RWPE2 (cell line): ENCODE measurements around the gene SALL3.

ENCODE experiments used
- ATAC-seq: fragments of 200-7000 bp; cut with Tn5 transposase; 3 replicates; pipeline ENCODE4 v1.9.1; 2021; ENCODE audit warnings: low read depth
- DNase-seq: peaks from one replicate; pipeline ENCODE4 v3.0.0-alpha.2; 2020; ENCODE audit warnings: low spot score
- H3K27ac ChIP-seq: fragments of 450-650 bp; 2 replicates; pipeline ENCODE4 v1.5.1; 2017; ENCODE audit warnings: mild to moderate bottlenecking; ENCODE audit not compliant: poor library complexity, severe bottlenecking
- H3K27me3 ChIP-seq: fragments of 250-450 bp; sonication (Bioruptor Pico); 2 replicates; pipeline ENCODE4 v1.5.1; 2021; ENCODE audit warnings: mild to moderate bottlenecking, moderate library complexity; ENCODE audit not compliant: insufficient read depth, poor library complexity, severe bottlenecking
- H3K36me3 ChIP-seq: fragments of 250-450 bp; sonication (Bioruptor Pico); 2 replicates; pipeline ENCODE4 v1.5.1; 2020; ENCODE audit warnings: low read depth, mild to moderate bottlenecking, moderate library complexity
- H3K4me1 ChIP-seq: fragments of 250-450 bp; sonication (Bioruptor Pico); 2 replicates; pipeline ENCODE4 v1.5.1; 2021; ENCODE audit warnings: mild to moderate bottlenecking, moderate library complexity; ENCODE audit not compliant: insufficient read depth, poor library complexity, severe bottlenecking
- H3K4me3 ChIP-seq: fragments of 250-450 bp; sonication (Bioruptor Pico); 2 replicates; pipeline ENCODE4 v1.5.1; 2021; ENCODE audit warnings: mild to moderate bottlenecking, moderate library complexity; ENCODE audit not compliant: severe bottlenecking
- H3K9me3 ChIP-seq: fragments of 250-450 bp; sonication (Bioruptor Pico); 2 replicates; pipeline ENCODE4 v1.5.1; 2021; ENCODE audit warnings: mild to moderate bottlenecking, moderate library complexity; ENCODE audit not compliant: severe bottlenecking
- CTCF ChIP-seq: fragments of 450-650 bp; IDR thresholded peaks from one replicate; pipeline ENCODE4 v1.5.1; 2017; ENCODE audit warnings: mild to moderate bottlenecking, moderate library complexity; ENCODE audit not compliant: poor library complexity, severe bottlenecking

The SALL3 gene

GRCh38 chr18:78950386-78950785, 29.2 kb upstream of the SALL3 start:
- Histone ChIP-seq H3K27me3 (peaks cover 4% of the 10 kb centered on the region), H3K4me3 (no peak overlapping the region), H3K9me3 (no peaks in the 10 kb centered on the region), H3K4me1 (no peaks in the 10 kb centered on the region), H3K27ac (no peak overlapping the region), H3K36me3 (no peaks in the 10 kb centered on the region)
- DNase-seq (no peak), ATAC-seq (no peak)
- TF ChIP-seq CTCF = no peak

- Histone ChIP-seq H3K9me3 (no peaks in the 10 kb centered on the region), H3K4me3 (no peak overlapping the region), H3K4me1 (no peaks in the 10 kb centered on the region), H3K27ac (no peak overlapping the region), H3K36me3 (no peaks in the 10 kb centered on the region), H3K27me3 (no peaks in the 10 kb centered on the region)
- TF ChIP-seq CTCF = no peak
- DNase-seq = no peak
- no peak for ATAC-seq
These were observed 26.1 kb upstream of the SALL3 start for GRCh38 chr18:78953566-78953965.

GRCh38 chr18:78955051-78955450, 24.6 kb upstream of the SALL3 start:
- no peak for TF ChIP-seq CTCF
- Histone ChIP-seq H3K27me3 (no peaks in the 10 kb centered on the region), H3K27ac (no peak overlapping the region), H3K9me3 (no peaks in the 10 kb centered on the region), H3K4me1 (no peaks in the 10 kb centered on the region), H3K4me3 (no peak overlapping the region), H3K36me3 (no peaks in the 10 kb centered on the region)
- DNase-seq (no peak), ATAC-seq (no peak)

GRCh38 chr18:78957140-78957539, 22.5 kb upstream of the SALL3 start:
- H3K27ac ChIP-seq = no peak overlapping the region
- no peak overlapping the region for H3K4me3 ChIP-seq
- DNase-seq (no peak), ATAC-seq (no peak)
- no peaks in the 10 kb centered on the region for H3K9me3 ChIP-seq
- TF ChIP-seq CTCF = no peak
- H3K27me3 ChIP-seq = no peaks in the 10 kb centered on the region
- H3K36me3 ChIP-seq = no peaks in the 10 kb centered on the region
- H3K4me1 ChIP-seq = no peaks in the 10 kb centered on the region

- Histone ChIP-seq H3K4me1 (no peaks in the 10 kb centered on the region), H3K36me3 (no peaks in the 10 kb centered on the region), H3K27ac (no peak overlapping the region), H3K4me3 (no peak overlapping the region), H3K9me3 (no peaks in the 10 kb centered on the region), H3K27me3 (no peaks in the 10 kb centered on the region)
- DNase-seq (no peak), ATAC-seq (no peak)
- no peak for TF ChIP-seq CTCF
These were observed 18.9 kb upstream of the SALL3 start for GRCh38 chr18:78960709-78961108.
